GM12865 (cell line): Measurements from ENCODE around the gene WDR64.
A peak's percentile ranks its signal among the peaks of the same experiment; 100 is the strongest.

Source experiments
- DNase-seq: peaks from one replicate; pipeline ENCODE4 v3.0.0; 2010; ENCODE audit warnings: low read depth
- H3K4me3 ChIP-seq: 2 replicates; pipeline ENCODE4 v1.5.1; 2011; ENCODE audit warnings: mild to moderate bottlenecking, low read depth, low read length, control low read depth
- TF ChIP-seq, protein P1 (sequence below): IDR thresholded peaks from 2 replicates; pipeline ENCODE4 v1.5.1; 2011; ENCODE audit warnings: low read length, control low read depth, low read depth, inconsistent platforms; ENCODE audit not compliant: insufficient read depth; ENCODE audit errors: missing control alignments

WDR64 gene

DNA sequence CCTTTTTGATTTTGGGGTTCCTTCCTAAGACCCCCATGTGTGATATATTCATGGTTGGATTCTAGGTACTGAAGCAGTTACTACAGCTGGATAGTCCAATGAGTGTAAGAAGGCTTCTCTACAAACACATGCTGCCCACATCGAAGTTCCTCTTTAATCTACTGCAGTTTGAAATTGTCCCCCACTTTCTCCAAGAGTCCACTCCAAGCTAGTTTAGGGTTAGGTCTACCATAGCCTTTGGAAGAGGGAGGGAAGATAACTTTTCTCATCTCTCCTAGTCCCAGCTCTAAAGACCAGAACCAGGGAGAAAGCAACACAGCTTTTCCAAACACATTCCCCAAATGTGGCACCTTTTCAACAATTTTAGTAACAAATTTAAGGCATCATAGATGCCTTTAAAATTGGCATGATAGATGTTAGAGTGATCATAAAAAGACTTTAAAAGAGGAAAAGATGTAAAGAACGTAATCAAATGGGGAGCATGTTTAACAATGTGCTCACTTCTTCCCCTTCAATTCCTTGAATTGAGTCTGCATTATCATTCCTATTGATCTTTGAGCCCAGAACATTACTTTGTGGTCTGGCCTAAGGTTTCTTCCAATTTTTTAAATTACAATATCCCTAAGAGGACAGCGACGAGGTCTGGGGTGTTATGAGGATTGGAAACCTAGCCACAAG lies 194.9 kb downstream of the WDR64 start:
- DNase-seq = no peak
- H3K4me3 ChIP-seq = peak overlapping the region; percentile 64
- TF ChIP-seq, protein P1, sequence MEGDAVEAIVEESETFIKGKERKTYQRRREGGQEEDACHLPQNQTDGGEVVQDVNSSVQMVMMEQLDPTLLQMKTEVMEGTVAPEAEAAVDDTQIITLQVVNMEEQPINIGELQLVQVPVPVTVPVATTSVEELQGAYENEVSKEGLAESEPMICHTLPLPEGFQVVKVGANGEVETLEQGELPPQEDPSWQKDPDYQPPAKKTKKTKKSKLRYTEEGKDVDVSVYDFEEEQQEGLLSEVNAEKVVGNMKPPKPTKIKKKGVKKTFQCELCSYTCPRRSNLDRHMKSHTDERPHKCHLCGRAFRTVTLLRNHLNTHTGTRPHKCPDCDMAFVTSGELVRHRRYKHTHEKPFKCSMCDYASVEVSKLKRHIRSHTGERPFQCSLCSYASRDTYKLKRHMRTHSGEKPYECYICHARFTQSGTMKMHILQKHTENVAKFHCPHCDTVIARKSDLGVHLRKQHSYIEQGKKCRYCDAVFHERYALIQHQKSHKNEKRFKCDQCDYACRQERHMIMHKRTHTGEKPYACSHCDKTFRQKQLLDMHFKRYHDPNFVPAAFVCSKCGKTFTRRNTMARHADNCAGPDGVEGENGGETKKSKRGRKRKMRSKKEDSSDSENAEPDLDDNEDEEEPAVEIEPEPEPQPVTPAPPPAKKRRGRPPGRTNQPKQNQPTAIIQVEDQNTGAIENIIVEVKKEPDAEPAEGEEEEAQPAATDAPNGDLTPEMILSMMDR = no peak

- no peak for DNase-seq
- TF ChIP-seq, protein P1 = no peak
- peak overlapping the region; percentile 64 for H3K4me3 ChIP-seq
Observed at GRCh38 chr1:241847540-241847795, 195.4 kb downstream of the WDR64 start.

GRCh38 chr1:241847796-241848685 lies 196.0 kb downstream of the WDR64 start, which contains the start of gene EXO1:
TSS of gene EXO1 (plus strand) at chr1:241848204. CDS start at chr1:241850426, 2,222 bp downstream.
- DNase-seq = peak; percentile 93
- TF ChIP-seq, protein P1 = peak; percentile 49
- H3K4me3 ChIP-seq = peak within 1 kb of the TSS; percentile 64

DNA sequence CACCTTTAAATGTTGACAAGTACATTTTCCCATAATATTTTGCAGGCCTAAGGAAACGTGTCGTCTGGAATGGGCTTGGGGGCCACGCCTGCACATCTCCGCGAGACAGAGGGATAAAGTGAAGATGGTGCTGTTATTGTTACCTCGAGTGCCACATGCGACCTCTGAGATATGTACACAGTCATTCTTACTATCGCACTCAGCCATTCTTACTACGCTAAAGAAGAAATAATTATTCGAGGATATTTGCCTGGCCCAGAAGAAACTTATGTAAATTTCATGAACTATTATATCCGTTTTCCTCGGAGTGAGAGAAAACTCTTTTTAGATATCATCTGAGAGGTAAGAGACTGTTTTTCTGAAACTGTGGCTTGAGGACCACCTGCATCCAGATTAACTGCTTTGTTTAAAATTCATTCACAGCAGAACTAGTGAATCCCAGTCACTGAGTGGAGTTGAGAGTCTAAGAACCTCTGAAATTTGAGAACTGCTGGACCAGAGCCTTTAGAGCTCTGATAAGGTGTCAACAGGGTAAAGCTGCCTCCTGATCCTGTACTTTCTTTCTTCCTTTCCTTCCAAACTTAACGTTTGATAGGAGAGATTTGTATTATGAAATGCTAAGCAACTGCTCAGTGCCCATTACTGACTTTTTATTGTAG lies 196.7 kb downstream of the WDR64 start:
- H3K4me3 ChIP-seq = peak overlapping the region; percentile 64
- DNase-seq = peak; percentile 26
- TF ChIP-seq, protein P1 = no peak

DNA sequence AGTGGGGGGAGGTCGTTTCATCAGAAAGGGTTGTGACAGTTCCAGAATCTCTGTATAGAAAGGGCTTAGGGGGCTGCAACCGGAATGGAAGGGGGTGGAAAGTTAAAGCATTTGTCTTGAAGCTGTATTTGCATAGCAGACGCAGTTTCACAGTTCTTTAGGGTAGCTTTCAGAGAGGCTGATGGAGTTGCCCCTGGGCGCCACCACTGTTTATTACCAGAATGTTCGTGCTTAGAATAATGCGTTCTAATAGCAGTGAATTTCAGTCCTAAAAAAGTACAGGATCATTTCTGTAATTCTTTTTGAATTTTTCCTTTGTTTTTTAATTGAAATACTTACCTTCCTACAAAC lies 197.2 kb downstream of the WDR64 start:
- TF ChIP-seq, protein P1 = no peak
- H3K4me3 ChIP-seq = peak overlapping the region; percentile 64
- DNase-seq = peak; percentile 34
